Progenitor cell of endocrine pancreas (in vitro differentiated cells): Measurements from ENCODE around the gene FAM219B. TPM values are rescaled to one million over a fixed set of nuclear protein-coding genes. Genes with fewer than 3 reads are reported as not detected.
"Not testable (repeated sequence)": the region's sequence is repeated elsewhere in the genome, so short reads cannot be mapped to it uniquely, and the experiment has no call there.

Experiments used
- DNase-seq: peaks from one replicate; pipeline ENCODE4 v3.0.0; 2021; ENCODE audit warnings: low spot score; ENCODE audit not compliant: unreplicated experiment
- H3K27ac Mint-ChIP-seq: 2 replicates; pipeline ENCODE4 v1.8.0; 2021; ENCODE audit warnings: mild to moderate bottlenecking, moderate library complexity, mixed read lengths
- H3K27me3 Mint-ChIP-seq: 2 replicates; pipeline ENCODE4 v1.8.0; 2021; ENCODE audit warnings: mixed read lengths
- H3K36me3 Mint-ChIP-seq: 2 replicates; pipeline ENCODE4 v1.8.0; 2022; ENCODE audit warnings: mixed read lengths; ENCODE audit not compliant: insufficient read depth
- H3K4me1 Mint-ChIP-seq: 2 replicates; pipeline ENCODE4 v1.8.0; 2021; ENCODE audit warnings: low read depth, mixed read lengths
- H3K4me3 Mint-ChIP-seq: 2 replicates; pipeline ENCODE4 v1.8.0; 2021; ENCODE audit warnings: low read depth, mild to moderate bottlenecking, moderate library complexity, mixed read lengths
- H3K9me3 Mint-ChIP-seq: 2 replicates; pipeline ENCODE4 v1.8.0; 2021; ENCODE audit warnings: low read depth, mixed read lengths
- total RNA-seq: library from RNA; stranded (reverse); gene quantifications from 2 replicates; pipeline ENCODE4 v1.2.1, GENCODE V29; 2021
- TF ChIP-seq, protein P1 (sequence below): fragments of 200-600 bp; sonication (generic); IDR thresholded peaks from one replicate; pipeline ENCODE4 v1.5.0; 2021; ENCODE audit warnings: antibody characterized with exemption, mild to moderate bottlenecking; ENCODE audit not compliant: unreplicated experiment

FAM219B gene
- total RNA-seq, 1 donor from 2014 or later, result 118 TPM

DNA sequence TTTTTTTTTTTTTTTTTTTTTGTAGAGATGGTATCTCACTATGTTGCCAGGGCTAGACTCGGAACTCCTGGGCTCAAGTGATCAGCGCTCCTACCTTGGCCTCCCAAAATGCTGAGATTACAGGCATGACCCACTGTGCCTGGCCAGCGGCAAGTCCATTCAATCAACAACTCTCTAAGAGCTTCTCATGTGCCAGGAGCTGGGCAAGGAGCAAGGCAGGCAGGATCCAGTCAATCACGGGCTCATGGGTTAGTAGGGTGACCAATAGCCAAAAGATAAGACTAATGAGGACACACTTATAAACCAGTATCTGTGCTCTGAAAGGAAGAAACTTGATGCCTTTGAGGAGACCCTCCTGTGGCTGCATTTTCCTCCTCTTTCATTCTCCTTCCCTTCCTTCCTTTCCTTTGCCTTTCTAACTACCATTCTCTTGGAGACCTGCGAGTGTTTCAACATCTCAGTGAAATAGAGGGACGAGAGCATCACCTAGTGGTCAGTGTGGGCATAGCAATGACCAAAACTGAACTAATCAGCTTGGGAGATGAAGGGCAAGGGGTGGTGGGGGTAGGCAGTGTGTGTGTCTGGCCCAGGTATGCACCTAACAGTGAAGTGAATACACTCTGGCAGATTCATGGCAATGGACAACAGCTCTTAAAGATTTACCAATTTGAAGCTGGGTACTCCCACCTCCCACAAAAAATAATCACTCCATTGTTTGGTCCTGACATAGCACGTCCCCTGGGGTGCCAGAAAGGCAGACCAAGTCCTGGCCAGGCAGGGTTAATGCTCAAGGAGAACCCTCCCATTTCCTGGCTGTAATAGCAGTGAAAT lies 43.6 kb upstream of the FAM219B start:
- peak; percentile 80 for DNase-seq
- Mint-ChIP-seq H3K27ac (peak overlapping the region; percentile 0), H3K4me3 (no peak overlapping the region), H3K27me3 (peaks cover 18% of the 10 kb centered on the region), H3K36me3 (no peaks in the 10 kb centered on the region), H3K9me3 (no peaks in the 10 kb centered on the region), H3K4me1 (peaks cover 2% of the 10 kb centered on the region)
- TF ChIP-seq, protein P1, sequence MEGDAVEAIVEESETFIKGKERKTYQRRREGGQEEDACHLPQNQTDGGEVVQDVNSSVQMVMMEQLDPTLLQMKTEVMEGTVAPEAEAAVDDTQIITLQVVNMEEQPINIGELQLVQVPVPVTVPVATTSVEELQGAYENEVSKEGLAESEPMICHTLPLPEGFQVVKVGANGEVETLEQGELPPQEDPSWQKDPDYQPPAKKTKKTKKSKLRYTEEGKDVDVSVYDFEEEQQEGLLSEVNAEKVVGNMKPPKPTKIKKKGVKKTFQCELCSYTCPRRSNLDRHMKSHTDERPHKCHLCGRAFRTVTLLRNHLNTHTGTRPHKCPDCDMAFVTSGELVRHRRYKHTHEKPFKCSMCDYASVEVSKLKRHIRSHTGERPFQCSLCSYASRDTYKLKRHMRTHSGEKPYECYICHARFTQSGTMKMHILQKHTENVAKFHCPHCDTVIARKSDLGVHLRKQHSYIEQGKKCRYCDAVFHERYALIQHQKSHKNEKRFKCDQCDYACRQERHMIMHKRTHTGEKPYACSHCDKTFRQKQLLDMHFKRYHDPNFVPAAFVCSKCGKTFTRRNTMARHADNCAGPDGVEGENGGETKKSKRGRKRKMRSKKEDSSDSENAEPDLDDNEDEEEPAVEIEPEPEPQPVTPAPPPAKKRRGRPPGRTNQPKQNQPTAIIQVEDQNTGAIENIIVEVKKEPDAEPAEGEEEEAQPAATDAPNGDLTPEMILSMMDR, result peak; percentile 94

DNA sequence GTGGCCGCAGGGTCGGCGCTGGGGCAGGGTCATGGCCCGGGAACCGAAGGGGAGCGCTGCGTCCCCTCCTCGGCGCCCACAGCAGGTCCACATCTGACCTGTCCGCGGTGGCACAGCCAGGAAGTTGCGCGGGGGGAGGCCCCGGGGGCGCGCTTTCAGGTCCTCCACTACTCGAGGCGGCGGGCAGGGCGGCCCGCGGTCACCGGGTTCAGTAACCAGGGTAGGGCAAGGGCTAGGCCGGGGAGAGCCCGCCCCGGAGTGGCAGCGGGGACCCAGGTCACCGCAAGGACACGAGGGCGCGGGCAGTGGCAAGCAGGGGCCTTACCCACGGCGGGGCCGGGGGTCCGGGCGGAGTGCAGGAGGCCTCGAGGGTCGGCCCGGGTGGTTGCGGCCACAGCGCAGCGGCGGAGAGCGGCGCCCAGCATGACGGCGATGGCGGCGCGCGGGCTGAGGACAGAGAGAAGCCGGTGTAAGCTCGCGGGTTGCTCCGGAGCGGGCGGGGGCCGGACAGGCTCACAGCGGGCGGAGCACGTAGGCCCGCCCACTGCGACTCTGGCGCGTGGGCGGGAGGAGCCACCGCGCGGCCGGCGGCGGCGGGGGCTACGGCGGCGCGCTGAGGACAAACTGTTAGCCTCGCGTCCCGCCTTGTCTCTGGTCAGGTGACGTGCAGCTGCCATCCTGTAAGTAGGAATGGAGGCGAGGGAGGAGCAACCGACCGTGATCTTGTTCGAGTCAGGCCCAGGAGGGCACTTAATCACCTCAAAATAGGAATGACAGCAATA lies 31.1 kb upstream of the FAM219B start, which contains the start of gene COX5A:
COX5A (minus strand) TSS at position 484 of the 782 bp plus-strand sequence; CDS start at position 425, 59 bp downstream.
- Mint-ChIP-seq H3K27me3 (no peaks in the 10 kb centered on the region), H3K4me3 (peak within 1 kb of the TSS; percentile 91), H3K9me3 (no peaks in the 10 kb centered on the region), H3K4me1 (peaks cover 14% of the 10 kb centered on the region), H3K36me3 (peaks cover 4% of the 10 kb centered on the region), H3K27ac (peak within 1 kb of the TSS; percentile 97)
- TF ChIP-seq, protein P1, result no peak
- peak; percentile 78 for DNase-seq

DNA sequence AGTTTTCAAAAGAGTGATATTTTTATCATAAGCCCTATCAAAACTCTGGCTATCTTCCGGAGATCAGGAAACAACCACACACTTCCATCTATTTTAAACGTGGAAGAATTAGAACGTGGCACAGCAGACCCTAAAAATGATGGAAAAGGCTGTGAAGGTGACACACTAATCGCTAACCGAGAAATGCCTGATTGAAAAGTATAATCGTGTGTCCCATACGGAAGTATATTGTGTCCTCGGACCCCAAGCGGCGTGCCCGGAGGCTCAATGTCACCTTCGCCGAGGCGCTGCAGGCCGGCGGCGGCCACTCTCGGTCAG lies 30.6 kb upstream of the FAM219B start:
- Mint-ChIP-seq H3K36me3 (peaks cover 4% of the 10 kb centered on the region), H3K9me3 (no peaks in the 10 kb centered on the region), H3K4me3 (peak overlapping the region; percentile 91), H3K27me3 (no peaks in the 10 kb centered on the region), H3K27ac (peak overlapping the region; percentile 97), H3K4me1 (peaks cover 14% of the 10 kb centered on the region)
- no peak for DNase-seq
- TF ChIP-seq, protein P1, result no peak

DNA sequence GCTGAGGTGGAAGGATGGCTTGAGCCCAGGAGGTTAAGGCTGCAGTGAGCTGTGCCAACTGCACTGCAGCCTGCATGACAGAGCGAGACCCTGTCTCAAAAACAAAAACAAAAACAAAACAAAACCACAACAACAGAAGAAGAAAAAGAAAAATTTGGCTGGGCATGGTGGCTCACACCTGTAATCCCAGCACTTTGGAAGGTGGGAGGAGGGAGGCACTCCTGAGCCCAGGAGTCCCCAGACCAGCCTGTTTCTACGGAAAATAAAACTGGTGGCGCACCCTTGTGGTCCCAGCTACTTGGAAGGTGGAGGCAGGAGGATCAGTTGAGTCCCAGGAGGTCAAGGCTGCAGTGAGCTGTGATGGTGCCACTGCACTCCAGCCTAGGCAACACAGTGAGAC lies 28.5 kb upstream of the FAM219B start:
- H3K27me3 Mint-ChIP-seq, H3K9me3 Mint-ChIP-seq, DNase-seq, H3K36me3 Mint-ChIP-seq, H3K27ac Mint-ChIP-seq: not testable (repeated sequence)
- Mint-ChIP-seq H3K4me3 (peak overlapping the region; percentile 29), H3K4me1 (peaks cover 14% of the 10 kb centered on the region)

DNA sequence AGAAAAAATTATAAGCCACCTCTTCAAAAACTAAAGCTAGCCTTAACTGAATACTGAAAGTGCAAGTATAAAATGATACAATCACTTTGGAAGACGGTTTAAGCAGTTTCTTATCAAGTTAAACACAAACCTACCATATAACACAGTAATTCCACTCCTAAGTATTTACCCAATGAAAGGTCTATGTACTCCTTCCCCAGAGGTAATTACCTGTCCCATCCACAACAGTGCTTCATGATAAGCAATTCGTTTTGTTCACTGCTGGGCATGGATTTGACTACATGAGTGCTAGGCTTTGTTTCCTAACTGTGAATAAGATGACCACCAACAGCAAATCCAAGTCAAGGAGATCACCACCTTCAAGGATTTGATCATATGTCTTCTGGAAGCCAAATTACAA lies 26.9 kb upstream of the FAM219B start:
- H3K9me3 Mint-ChIP-seq, result no peaks in the 10 kb centered on the region
- no peaks in the 10 kb centered on the region for H3K27me3 Mint-ChIP-seq
- H3K36me3 Mint-ChIP-seq, result peaks cover 8% of the 10 kb centered on the region
- TF ChIP-seq, protein P1, result no peak
- H3K27ac Mint-ChIP-seq, result peak overlapping the region; percentile 62
- H3K4me1 Mint-ChIP-seq, result peaks cover 14% of the 10 kb centered on the region
- no peak overlapping the region for H3K4me3 Mint-ChIP-seq
- no peak for DNase-seq
